ENCODE results near the gene SLC22A23.

DNA sequence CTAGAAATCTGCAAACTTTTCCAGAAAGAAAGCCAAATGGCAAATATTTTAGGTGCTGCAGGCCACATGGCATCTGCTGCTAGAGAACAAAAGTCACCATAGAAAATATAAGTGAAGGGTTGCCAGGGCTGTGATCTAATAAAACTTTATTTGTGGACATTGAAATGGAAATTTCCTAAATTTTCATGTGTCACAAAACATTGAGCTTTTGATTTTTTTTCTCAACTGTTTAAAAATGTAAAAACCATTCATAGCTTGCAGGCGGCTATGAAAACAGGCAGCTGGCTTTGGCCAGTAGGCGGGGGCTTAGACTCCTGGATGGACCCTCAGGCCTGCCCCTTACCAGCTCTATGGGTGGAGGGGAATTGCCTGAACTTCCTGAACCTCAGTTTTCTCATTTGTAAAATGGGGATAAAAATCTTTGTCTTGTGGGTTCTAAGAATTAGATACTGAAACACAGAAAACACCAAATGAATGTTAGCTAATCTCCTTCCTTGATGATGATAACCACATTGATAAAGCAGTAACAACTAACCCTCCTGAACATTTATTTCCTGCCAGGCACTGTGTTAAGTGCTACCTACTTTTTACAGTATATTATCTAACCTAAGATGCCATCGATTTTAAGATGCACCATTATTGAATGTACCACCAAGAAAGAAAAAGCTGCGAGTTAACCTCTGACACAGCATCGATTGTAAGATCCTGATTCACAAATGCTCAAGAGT, 85.5 kb downstream of the SLC22A23 start:
- TF ChIP-seq CTCF (conservative IDR thresholded peaks at IDR 0.05; ENCODE audit: low read depth, low read length): no peak
- no peak for TF ChIP-seq RFX5 (IDR thresholded peaks at IDR 0.05; ENCODE audit: low read depth, low read length)
